Regular cardiac myocyte (primary cell): ENCODE results near the gene AMBN. TPM values are rescaled to one million over a fixed set of nuclear protein-coding genes. Genes with fewer than 3 reads are reported as not detected.

Experiments used
- total RNA-seq: library from RNA; depleted of rRNA; stranded (reverse); fragments of >200 nt; gene quantifications from 2 replicates; pipeline ENCODE4 v1.2.3, GENCODE V29; 2014

Gene AMBN, protein sequence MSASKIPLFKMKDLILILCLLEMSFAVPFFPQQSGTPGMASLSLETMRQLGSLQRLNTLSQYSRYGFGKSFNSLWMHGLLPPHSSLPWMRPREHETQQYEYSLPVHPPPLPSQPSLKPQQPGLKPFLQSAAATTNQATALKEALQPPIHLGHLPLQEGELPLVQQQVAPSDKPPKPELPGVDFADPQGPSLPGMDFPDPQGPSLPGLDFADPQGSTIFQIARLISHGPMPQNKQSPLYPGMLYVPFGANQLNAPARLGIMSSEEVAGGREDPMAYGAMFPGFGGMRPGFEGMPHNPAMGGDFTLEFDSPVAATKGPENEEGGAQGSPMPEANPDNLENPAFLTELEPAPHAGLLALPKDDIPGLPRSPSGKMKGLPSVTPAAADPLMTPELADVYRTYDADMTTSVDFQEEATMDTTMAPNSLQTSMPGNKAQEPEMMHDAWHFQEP
- not detected in 2 replicates for total RNA-seq

DNA sequence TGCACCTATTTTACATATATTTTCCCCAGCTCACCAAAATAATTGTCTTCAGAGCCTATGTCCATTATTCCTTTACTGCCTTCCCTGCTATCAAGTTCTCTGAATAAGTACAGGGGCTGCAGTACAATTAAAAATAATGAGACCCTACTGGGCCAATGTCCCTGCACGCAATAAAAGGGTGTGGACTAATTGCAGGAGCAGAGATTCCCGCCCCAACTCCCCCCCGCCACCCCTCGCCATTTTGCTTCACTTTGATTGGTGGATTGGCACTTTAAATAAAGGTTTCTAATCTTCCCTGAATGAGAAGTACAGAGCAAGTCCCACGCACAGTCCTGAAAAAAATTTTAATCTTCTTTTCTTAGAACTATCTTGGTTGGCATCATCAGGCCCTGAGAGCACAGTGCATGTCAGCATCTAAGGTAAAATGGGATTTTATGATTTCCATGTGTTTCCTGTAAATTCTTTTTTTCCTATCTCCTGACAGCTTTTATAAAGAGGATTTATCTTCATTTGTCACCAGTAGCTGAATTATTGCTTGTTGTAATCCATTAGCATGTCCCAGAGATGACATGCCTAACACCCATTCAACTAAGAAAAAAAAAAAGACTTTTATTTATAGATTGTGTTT is at the start of gene AMBN:
TSS of gene AMBN (plus strand) at position 302 of the 628 bp plus-strand sequence. CDS start at position 405, 103 bp downstream.

DNA sequence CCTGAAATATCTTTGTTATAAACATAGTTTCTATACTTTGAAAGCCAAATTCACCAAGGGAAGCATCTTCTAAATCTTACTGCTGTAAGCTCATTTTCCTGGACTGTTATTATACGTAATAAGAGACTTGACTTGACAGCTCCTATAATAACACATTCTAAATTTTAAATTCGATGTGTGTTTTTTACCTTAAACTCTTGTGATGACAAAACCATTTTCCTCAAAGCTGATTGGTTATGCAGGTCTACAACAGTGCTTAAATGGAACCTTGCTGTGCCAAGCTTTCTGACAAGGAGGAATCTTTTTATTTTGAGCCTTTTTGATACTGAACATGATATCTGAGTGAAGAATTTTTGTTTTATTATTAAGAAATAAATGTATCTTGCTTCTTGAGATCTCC is 36.4 kb downstream of the AMBN start, which contains the start of gene ENAM:
TSS of gene ENAM (plus strand) at position 301 of the 400 bp plus-strand sequence. CDS start 757 bp downstream, outside the sequence.

Other genes with a start within 250 kb of the AMBN start
- gene SMR3A, start 231.5 kb upstream of the AMBN start, total RNA-seq: not detected in 2 replicates
- not detected in 2 replicates for gene SMR3B, start 209.1 kb upstream of the AMBN start, total RNA-seq
- gene OPRPN, start 194.3 kb upstream of the AMBN start, total RNA-seq: not detected in 2 replicates
- gene MUC7, start 120.1 kb upstream of the AMBN start, total RNA-seq: not detected in 2 replicates
- not detected in 2 replicates for gene AMTN, start 73.7 kb upstream of the AMBN start, total RNA-seq
- under 0.01 TPM in 1 of 2 replicates, not detected in the other for gene ENAM, start 36.5 kb downstream of the AMBN start, total RNA-seq
- gene JCHAIN, start 74.3 kb downstream of the AMBN start, total RNA-seq: 0.19 and 2.0 TPM in 2 replicates
- 19.2 and 33.5 TPM in 2 replicates for gene UTP3, start 96.3 kb downstream of the AMBN start, total RNA-seq
- 30.5 and 66.2 TPM in 2 replicates for gene RUFY3, start 129.7 kb downstream of the AMBN start, total RNA-seq
- 84.0 and 124 TPM in 2 replicates for gene GRSF1, start 247.6 kb downstream of the AMBN start, total RNA-seq